ENCODE results near the gene AOC3.
"Not testable (repeated sequence)": the region's sequence is repeated elsewhere in the genome, so short reads cannot be mapped to it uniquely, and the experiment has no call there.

AOC3 gene

GRCh38 chr17:42878924-42879595 is 28.1 kb downstream of the AOC3 start:
- H3K36me3 ChIP-seq, result peaks cover 0 to 4% (median 0%) of the 10 kb centered on the region in 3 donors
- intact Hi-C loops (cut with DNase I; ENCODE audit: low total_unique reads), result no loop called here
- no peak for DNase-seq
- no peak overlapping the region for H3K4me3 ChIP-seq
- H3K27ac ChIP-seq, result no peak overlapping the region
- H3K9me3 ChIP-seq, result no peaks in the 10 kb centered on the region
- no peaks in the 10 kb centered on the region for H3K27me3 ChIP-seq
- peaks cover 0 to 9% (median 0%) of the 10 kb centered on the region in 4 donors for H3K4me1 ChIP-seq
- no peak for TF ChIP-seq CTCF (IDR thresholded peaks at IDR 0.05)

DNA sequence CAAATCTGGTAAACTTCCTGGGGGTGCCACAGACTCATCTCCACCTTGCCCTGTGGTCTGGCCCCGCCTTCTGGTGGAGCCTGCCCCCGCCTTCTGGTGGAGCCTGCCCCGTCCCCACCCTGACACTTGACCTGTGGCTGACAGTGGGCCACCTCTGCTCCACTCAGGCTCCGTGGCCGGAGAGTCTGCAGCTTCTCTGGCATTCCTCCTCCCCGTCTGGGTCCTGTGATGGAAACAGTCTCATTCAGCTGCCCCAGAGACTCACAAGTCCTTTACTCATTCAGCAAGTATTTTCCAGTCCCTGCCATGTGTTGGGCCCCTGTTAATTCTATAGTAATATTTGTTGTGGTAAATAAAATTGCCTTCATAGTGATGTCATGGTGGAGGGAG is 28.6 kb downstream of the AOC3 start:
- Histone ChIP-seq H3K27me3 (no peaks in the 10 kb centered on the region), H3K4me1 (peaks cover 0 to 9% (median 0%) of the 10 kb centered on the region in 4 donors), H3K9me3 (no peaks in the 10 kb centered on the region), H3K27ac (no peak overlapping the region), H3K4me3 (no peak overlapping the region), H3K36me3 (peaks cover 0 to 4% (median 0%) of the 10 kb centered on the region in 3 donors)
- intact Hi-C loops (cut with DNase I; ENCODE audit: low total_unique reads), result no loop called here
- no peak for DNase-seq
- TF ChIP-seq CTCF (IDR thresholded peaks at IDR 0.05), result no peak

DNA sequence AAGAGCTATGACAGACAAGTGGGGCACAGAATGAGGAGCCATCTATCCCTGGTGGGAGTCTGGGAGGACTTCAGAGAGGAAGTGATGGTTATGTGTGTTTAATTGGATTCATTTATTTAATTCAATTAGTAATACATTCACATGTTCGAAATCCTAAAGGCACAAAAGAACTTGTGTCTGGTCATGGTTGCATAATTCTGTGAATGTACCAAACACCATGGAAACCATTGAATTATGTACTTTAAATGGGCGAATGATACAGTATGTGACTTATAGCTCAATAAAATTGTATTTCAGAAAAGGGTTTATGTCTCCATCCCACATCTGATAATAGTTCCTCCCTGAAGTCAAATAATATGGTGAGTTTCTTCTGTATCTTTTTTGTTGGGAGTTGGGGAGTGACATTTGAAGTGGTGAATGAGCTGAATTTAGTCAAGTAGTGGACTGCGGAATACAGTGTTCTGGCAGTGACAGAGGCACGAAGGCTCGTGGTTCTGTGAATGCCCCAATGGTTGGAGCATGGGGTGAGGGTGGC is 29.8 kb downstream of the AOC3 start:
- intact Hi-C loops (cut with DNase I; ENCODE audit: low total_unique reads), result no loop called here
- peaks cover 0 to 4% (median 0%) of the 10 kb centered on the region in 3 donors for H3K36me3 ChIP-seq
- DNase-seq, result no peak
- TF ChIP-seq CTCF (IDR thresholded peaks at IDR 0.05), result no peak
- no peak overlapping the region for H3K27ac ChIP-seq
- peaks cover 0 to 2% (median 0%) of the 10 kb centered on the region in 4 donors for H3K4me1 ChIP-seq
- no peaks in the 10 kb centered on the region for H3K27me3 ChIP-seq
- no peaks in the 10 kb centered on the region for H3K9me3 ChIP-seq
- H3K4me3 ChIP-seq, result no peak overlapping the region

DNA sequence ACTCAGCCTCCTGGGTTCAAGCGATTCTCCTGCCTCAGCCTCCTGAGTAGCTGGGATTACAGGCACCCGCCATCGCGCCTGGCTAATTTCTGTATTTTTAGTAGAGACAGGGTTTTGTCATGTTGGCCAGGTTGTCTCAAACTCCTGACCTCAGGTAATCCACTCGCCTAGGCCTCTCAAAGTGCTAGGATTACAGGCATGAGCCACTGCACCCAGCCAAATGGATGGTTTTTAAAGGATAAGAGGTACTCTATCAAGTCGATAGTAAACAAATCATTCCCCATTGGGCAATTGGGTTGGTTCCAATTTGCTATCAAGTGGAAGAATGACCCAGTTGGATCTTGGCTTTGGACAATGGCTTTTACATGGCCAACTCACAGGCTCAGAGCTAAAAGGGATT is 30.7 kb downstream of the AOC3 start:
- DNase-seq; H3K27ac ChIP-seq; H3K4me3 ChIP-seq; H3K4me1 ChIP-seq; H3K27me3 ChIP-seq; intact Hi-C loops (cut with DNase I; ENCODE audit: low total_unique reads); H3K36me3 ChIP-seq; H3K9me3 ChIP-seq: not testable (repeated sequence)

GRCh38 chr17:42882166-42882565 is 31.2 kb downstream of the AOC3 start:
- H3K27me3 ChIP-seq, result no peaks in the 10 kb centered on the region
- no peak for TF ChIP-seq CTCF (IDR thresholded peaks at IDR 0.05)

GRCh38 chr17:42883802-42884558 is 33.0 kb downstream of the AOC3 start:
- intact Hi-C loops (cut with DNase I; ENCODE audit: low total_unique reads), result no loop called here
- Histone ChIP-seq H3K27me3 (no peaks in the 10 kb centered on the region), H3K4me3 (no peak overlapping the region), H3K4me1 (no peaks in the 10 kb centered on the region), H3K9me3 (no peaks in the 10 kb centered on the region), H3K36me3 (no peaks in the 10 kb centered on the region), H3K27ac (no peak overlapping the region)
- no peak for TF ChIP-seq CTCF (IDR thresholded peaks at IDR 0.05)
- no peak for DNase-seq

More at GRCh38 chr17:42882166-42882565, 31.2 kb downstream of the AOC3 start:
- Histone ChIP-seq H3K4me1 (no peaks in the 10 kb centered on the region), H3K4me3 (no peak overlapping the region), H3K36me3 (no peaks in the 10 kb centered on the region), H3K27ac (no peak overlapping the region), H3K9me3 (no peaks in the 10 kb centered on the region)
- DNase-seq, result no peak
- intact Hi-C loops (cut with DNase I; ENCODE audit: low total_unique reads), result no loop called here

GRCh38 chr17:42885806-42886205 is 34.8 kb downstream of the AOC3 start:
- H3K4me1 ChIP-seq; H3K27me3 ChIP-seq; H3K4me3 ChIP-seq; intact Hi-C loops (cut with DNase I; ENCODE audit: low total_unique reads); DNase-seq; H3K9me3 ChIP-seq; H3K27ac ChIP-seq; H3K36me3 ChIP-seq: not testable (repeated sequence)

Measured in tibial artery (tissue), 4 donors.